ENCODE data around the gene KCNK3.

DNA sequence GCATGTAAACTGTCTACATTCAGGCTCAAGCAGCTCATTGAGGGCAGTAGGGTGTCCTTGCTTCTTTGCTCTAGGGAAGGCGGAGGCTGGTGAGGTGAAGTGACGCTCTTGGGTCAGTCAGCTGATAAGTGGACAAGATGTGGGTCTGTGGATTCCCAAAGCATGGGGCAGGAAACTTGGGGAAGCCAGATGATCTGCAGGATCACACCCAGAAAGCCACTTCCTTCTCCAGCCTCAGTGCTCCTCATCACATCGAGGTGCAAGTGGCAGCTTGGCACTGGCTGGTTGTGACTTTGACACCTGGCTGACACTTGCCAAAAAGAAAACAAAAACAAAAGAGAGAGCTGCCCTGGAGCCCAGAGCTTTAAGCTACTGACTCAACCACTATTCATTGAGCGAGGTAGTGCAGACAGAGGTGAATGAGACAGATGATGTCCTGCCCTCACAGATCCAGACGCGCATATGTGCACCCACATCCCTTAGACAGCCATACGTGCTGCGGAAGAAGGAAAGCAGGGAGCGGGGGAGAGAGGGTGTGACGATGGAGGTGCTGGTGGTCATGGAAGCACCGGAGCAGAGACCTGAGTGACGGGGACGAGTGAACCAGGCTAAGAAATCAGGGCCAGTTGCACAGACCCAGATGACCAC lies 48.2 kb upstream of the KCNK3 start:
- TF ChIP-seq, protein P1, sequence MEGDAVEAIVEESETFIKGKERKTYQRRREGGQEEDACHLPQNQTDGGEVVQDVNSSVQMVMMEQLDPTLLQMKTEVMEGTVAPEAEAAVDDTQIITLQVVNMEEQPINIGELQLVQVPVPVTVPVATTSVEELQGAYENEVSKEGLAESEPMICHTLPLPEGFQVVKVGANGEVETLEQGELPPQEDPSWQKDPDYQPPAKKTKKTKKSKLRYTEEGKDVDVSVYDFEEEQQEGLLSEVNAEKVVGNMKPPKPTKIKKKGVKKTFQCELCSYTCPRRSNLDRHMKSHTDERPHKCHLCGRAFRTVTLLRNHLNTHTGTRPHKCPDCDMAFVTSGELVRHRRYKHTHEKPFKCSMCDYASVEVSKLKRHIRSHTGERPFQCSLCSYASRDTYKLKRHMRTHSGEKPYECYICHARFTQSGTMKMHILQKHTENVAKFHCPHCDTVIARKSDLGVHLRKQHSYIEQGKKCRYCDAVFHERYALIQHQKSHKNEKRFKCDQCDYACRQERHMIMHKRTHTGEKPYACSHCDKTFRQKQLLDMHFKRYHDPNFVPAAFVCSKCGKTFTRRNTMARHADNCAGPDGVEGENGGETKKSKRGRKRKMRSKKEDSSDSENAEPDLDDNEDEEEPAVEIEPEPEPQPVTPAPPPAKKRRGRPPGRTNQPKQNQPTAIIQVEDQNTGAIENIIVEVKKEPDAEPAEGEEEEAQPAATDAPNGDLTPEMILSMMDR (IDR thresholded peaks at IDR 0.05) = no peak
- no peak for TF ChIP-seq POLR2AphosphoS5 (IDR thresholded peaks at IDR 0.05)
- TF ChIP-seq POLR2A (IDR thresholded peaks at IDR 0.05) = no peak
- TF ChIP-seq EP300 (IDR thresholded peaks at IDR 0.05) = no peak

Data from gastroesophageal sphincter (tissue), 3 donors.